Lower lobe of right lung (tissue), 2 donors: ENCODE measurements around the gene SKP2. TPM values are rescaled to one million over a fixed set of nuclear protein-coding genes. Genes with fewer than 3 reads are reported as not detected.

Source experiments
- ATAC-seq, 2 donors: fragments of 200-7000 bp; cut with Tn5 transposase; one replicate each; pipeline ENCODE4 v1.9.1; 2020 to 2022; ENCODE audit warnings: mild to moderate bottlenecking in 2 of 2, moderate library complexity in 2 of 2
- DNase-seq: peaks from one replicate; pipeline ENCODE4 v3.0.0-alpha.2; 2020
- H3K27ac ChIP-seq: fragments of 200-600 bp; one replicate; pipeline ENCODE4 v1.8.0; 2022
- H3K27me3 ChIP-seq: fragments of 200-600 bp; one replicate; pipeline ENCODE4 v1.8.0; 2022; ENCODE audit warnings: low read depth
- H3K36me3 ChIP-seq: fragments of 200-600 bp; one replicate; pipeline ENCODE4 v1.8.0; 2022; ENCODE audit warnings: mild to moderate bottlenecking
- H3K4me1 ChIP-seq: fragments of 200-600 bp; one replicate; pipeline ENCODE4 v1.8.0; 2022
- H3K4me3 ChIP-seq: fragments of 200-600 bp; one replicate; pipeline ENCODE4 v1.8.0; 2022; ENCODE audit warnings: mild to moderate bottlenecking
- H3K9me3 ChIP-seq: fragments of 200-600 bp; one replicate; pipeline ENCODE4 v1.8.0; 2022
- intact Hi-C: fragments of 100-400 bp; cut with DNase I; formaldehyde crosslinking; loops from one replicate; pipeline ENCODE4 v1.11.0; 2022
- total RNA-seq: library from RNA; stranded (reverse); fragmentation: NEBNext Ultra II Directional; extraction: Animal tissue kit (Norgen Biotek cat#: 25700); gene quantifications from one replicate; pipeline ENCODE4 v1.2.1, GENCODE V29; 2021
- TF ChIP-seq, protein P1 (sequence below): fragments of 200-600 bp; IDR thresholded peaks from one replicate; pipeline ENCODE4 v1.8.0; 2022; ENCODE audit warnings: antibody characterized with exemption, mild to moderate bottlenecking
- donor health status: DM: no; HTN: yes; CAD: no; lungs with severe emphysema.

The SKP2 gene
- total RNA-seq, 1 donor from 2014 or later: 15.6 TPM

DNA sequence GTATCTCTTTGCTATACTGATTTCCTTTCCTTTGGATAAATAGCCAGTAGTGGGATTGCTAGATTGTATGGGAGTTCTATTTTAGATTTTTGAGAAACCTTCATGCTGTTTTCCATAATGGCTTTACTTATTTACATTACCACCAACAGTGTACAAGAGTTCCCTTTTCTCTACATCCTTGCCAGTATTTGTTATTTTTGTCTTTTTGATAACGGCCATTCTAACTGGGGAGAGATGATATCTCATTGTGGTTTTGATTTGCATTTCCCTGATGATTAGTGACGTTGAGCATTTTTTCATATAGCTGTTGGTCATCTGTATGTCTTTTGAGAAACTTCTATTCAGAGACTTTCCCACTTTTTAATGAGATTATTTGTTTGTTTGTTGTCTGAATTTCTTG, 64.0 kb downstream of the SKP2 start:
- intact Hi-C loops: no loop called here
- DNase-seq (no peak), ATAC-seq (no peak)
- TF ChIP-seq, protein P1, sequence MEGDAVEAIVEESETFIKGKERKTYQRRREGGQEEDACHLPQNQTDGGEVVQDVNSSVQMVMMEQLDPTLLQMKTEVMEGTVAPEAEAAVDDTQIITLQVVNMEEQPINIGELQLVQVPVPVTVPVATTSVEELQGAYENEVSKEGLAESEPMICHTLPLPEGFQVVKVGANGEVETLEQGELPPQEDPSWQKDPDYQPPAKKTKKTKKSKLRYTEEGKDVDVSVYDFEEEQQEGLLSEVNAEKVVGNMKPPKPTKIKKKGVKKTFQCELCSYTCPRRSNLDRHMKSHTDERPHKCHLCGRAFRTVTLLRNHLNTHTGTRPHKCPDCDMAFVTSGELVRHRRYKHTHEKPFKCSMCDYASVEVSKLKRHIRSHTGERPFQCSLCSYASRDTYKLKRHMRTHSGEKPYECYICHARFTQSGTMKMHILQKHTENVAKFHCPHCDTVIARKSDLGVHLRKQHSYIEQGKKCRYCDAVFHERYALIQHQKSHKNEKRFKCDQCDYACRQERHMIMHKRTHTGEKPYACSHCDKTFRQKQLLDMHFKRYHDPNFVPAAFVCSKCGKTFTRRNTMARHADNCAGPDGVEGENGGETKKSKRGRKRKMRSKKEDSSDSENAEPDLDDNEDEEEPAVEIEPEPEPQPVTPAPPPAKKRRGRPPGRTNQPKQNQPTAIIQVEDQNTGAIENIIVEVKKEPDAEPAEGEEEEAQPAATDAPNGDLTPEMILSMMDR: no peak
- Histone ChIP-seq H3K36me3 (peaks cover 68% of the 10 kb centered on the region), H3K27me3 (no peaks in the 10 kb centered on the region), H3K4me3 (no peak overlapping the region), H3K4me1 (no peaks in the 10 kb centered on the region), H3K27ac (no peak overlapping the region), H3K9me3 (no peaks in the 10 kb centered on the region)

GRCh38 chr5:36217567-36217966, 65.7 kb downstream of the SKP2 start:
- peaks cover 62% of the 10 kb centered on the region for H3K36me3 ChIP-seq
- intact Hi-C loops: no loop called here
- no peak for ATAC-seq

GRCh38 chr5:36217988-36218387, 66.1 kb downstream of the SKP2 start:
- intact Hi-C loops: no loop called here
- H3K36me3 ChIP-seq: peaks cover 62% of the 10 kb centered on the region
- no peak overlapping the region for H3K4me3 ChIP-seq
- H3K4me1 ChIP-seq: no peaks in the 10 kb centered on the region
- H3K9me3 ChIP-seq: no peaks in the 10 kb centered on the region
- DNase-seq: no peak
- TF ChIP-seq, protein P1: no peak
- no peak overlapping the region for H3K27ac ChIP-seq
- ATAC-seq: no peak
- H3K27me3 ChIP-seq: no peaks in the 10 kb centered on the region

More at GRCh38 chr5:36217567-36217966, 65.7 kb downstream of the SKP2 start:
- DNase-seq: no peak
- Histone ChIP-seq H3K27ac (no peak overlapping the region), H3K27me3 (no peaks in the 10 kb centered on the region), H3K9me3 (no peaks in the 10 kb centered on the region), H3K4me1 (no peaks in the 10 kb centered on the region), H3K4me3 (no peak overlapping the region)
- TF ChIP-seq, protein P1: no peak

DNA sequence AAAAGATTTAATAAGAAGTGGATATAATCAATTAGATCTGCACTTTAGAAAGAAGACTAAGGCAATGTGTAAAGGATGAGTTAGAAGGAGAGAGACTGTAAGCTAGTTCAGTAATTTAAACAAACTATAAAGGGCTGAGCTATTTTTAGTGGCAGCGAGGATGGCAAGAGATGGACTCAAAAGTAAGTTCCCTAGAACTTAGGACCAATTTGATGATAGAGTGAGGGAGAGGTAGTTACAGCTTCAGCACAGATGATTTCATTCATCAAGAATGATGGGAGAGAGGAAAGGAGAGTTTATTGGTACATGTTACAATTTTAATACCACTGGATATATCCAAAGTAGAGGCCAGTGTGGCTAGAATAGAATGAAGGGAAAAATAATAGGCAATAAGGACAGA, 70.7 kb downstream of the SKP2 start:
- ATAC-seq (no peak), DNase-seq (no peak)
- Histone ChIP-seq H3K27me3 (no peaks in the 10 kb centered on the region), H3K36me3 (peaks cover 62% of the 10 kb centered on the region), H3K4me3 (no peak overlapping the region), H3K4me1 (no peaks in the 10 kb centered on the region), H3K27ac (no peak overlapping the region), H3K9me3 (no peaks in the 10 kb centered on the region)
- intact Hi-C loops: no loop called here
- TF ChIP-seq, protein P1: no peak

DNA sequence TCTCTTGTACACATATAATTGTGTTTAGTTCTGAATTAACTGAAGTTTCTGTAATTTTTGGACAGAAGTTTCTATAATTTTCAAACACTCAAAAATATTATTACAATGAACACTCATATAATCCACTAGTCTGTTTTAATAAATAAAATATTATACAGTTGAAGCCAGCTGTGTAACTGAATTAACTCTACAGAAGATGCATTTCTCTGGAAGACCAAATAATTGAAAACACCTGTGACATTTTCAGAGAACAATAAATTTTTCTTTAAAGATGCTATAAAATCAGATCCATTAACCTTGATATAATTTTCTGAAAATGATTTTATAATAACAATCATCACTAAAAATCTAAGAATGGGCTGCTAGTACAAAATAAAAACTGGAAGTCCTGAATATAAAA, 75.1 kb downstream of the SKP2 start:
- DNase-seq (no peak), ATAC-seq (no peak)
- Histone ChIP-seq H3K27me3 (no peaks in the 10 kb centered on the region), H3K9me3 (no peaks in the 10 kb centered on the region), H3K4me3 (no peak overlapping the region), H3K27ac (no peak overlapping the region), H3K4me1 (peaks cover 6% of the 10 kb centered on the region), H3K36me3 (peaks cover 37% of the 10 kb centered on the region)
- TF ChIP-seq, protein P1: no peak
- intact Hi-C loops: no loop called here

DNA sequence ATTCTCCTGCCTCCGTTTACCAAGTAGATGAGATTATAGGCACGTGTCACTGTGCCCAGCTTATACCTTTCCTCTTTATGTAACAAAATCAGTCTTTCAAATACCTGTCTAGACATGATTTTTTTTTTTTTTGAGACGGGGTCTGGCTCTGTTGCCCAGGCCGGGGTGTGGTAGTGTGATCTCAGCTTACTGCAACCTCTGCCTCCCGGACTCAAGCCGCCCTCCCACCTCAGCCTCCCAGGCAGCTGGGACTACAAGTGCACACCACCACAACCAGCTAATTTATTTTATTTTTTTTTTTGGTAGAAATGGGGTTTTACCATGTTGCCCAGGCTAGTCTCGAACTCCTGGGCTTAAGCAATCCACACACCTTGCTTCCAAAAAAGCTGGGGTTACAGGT, 76.6 kb downstream of the SKP2 start:
- Histone ChIP-seq H3K27ac (no peak overlapping the region), H3K36me3 (peaks cover 26% of the 10 kb centered on the region), H3K9me3 (no peaks in the 10 kb centered on the region), H3K4me3 (no peak overlapping the region), H3K27me3 (no peaks in the 10 kb centered on the region), H3K4me1 (peaks cover 6% of the 10 kb centered on the region)
- TF ChIP-seq, protein P1: no peak
- DNase-seq: no peak
- intact Hi-C loops: no loop called here
- ATAC-seq: no peak
